Suprapubic skin (tissue), 4 donors: ENCODE results near the gene THRB. TPM values are rescaled to one million over a fixed set of nuclear protein-coding genes. Genes with fewer than 3 reads are reported as not detected.

Source experiments
- DNase-seq, 2 donors: peaks; one replicate each; pipeline ENCODE4 v3.0.0-alpha.2; 2019; ENCODE audit warnings: low spot score in 2 of 2
- H3K27ac ChIP-seq: fragments of 200-600 bp; sonication (generic); one replicate; pipeline ENCODE4 v1.5.1; 2019
- H3K27me3 ChIP-seq: fragments of 200-600 bp; sonication (generic); one replicate; pipeline ENCODE4 v1.5.1; 2019
- H3K36me3 ChIP-seq: fragments of 200-600 bp; sonication (generic); one replicate; pipeline ENCODE4 v1.5.1; 2019
- H3K4me1 ChIP-seq: fragments of 200-600 bp; sonication (generic); one replicate; pipeline ENCODE4 v1.5.1; 2019
- H3K4me3 ChIP-seq: fragments of 200-600 bp; sonication (generic); one replicate; pipeline ENCODE4 v1.5.1; 2019; ENCODE audit warnings: mild to moderate bottlenecking
- H3K9me3 ChIP-seq: fragments of 200-600 bp; sonication (generic); one replicate; pipeline ENCODE4 v1.5.1; 2019
- EP300 ChIP-seq: sonication (generic); formaldehyde crosslinking; IDR thresholded peaks from one replicate; pipeline ENCODE4 v1.6.1; 2017; ENCODE audit warnings: antibody characterized with exemption
- POLR2A ChIP-seq, 2 donors: fragments of 450-650 bp; IDR thresholded peaks; one replicate each; pipeline ENCODE4 v1.6.1; 2017; ENCODE audit warnings: antibody characterized with exemption in 2 of 2, mild to moderate bottlenecking in 2 of 2, moderate library complexity in 2 of 2
- POLR2AphosphoS5 ChIP-seq, 3 donors: sonication (generic); formaldehyde crosslinking; IDR thresholded peaks; one replicate each; pipeline ENCODE4 v1.6.1; 2017; ENCODE audit warnings: antibody characterized with exemption in 3 of 3
- WGBS: methylation state at CpG from one replicate; pipeline ENCODE4 v1.1.5; 2018; 5-methylcytosine and 5-hydroxymethylcytosine counted together
- total RNA-seq, 4 donors: library from RNA; depleted of rRNA; stranded (reverse); fragments of >200 nt; gene quantifications; one replicate each; pipeline ENCODE4 v1.1.0, GENCODE V29; 2016
- TF ChIP-seq, protein P1 (sequence below), 2 donors: fragments of 200-600 bp in 1 of 2; fragments of 450-650 bp in 1 of 2; sonication (generic) in 1 of 2; IDR thresholded peaks; one replicate each; pipeline ENCODE4 v1.5.1; 2016 to 2019; ENCODE audit warnings: antibody characterized with exemption in 2 of 2, mild to moderate bottlenecking in 1 of 2, moderate library complexity in 1 of 2

THRB gene
- total RNA-seq, 4 donors from 2014 or later: 16.6 to 32.9 (median 24.4) TPM

DNA sequence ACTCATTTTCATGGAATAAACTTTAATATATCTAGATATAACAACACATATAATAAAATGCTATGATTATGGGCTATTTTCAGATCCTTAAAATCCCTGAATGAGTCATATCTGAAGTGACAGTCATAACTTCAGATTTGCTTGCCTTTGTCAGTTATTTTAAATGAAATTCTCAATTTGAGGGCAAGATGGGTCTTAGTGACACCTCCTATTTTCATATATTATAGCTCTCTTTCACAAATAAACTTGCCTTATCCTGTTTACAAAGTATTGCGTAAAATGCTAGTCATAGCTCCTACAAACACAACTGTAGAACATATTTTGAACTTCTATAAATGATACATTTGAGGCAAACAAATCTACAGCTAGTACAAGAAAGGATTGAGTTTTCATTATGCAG is 6.2 kb upstream of the THRB start:
- H3K9me3 ChIP-seq: no peaks in the 10 kb centered on the region
- no peak overlapping the region for H3K4me3 ChIP-seq
- H3K27me3 ChIP-seq: no peaks in the 10 kb centered on the region
- TF ChIP-seq POLR2A (IDR thresholded peaks at IDR 0.05): no peak
- TF ChIP-seq, protein P1, sequence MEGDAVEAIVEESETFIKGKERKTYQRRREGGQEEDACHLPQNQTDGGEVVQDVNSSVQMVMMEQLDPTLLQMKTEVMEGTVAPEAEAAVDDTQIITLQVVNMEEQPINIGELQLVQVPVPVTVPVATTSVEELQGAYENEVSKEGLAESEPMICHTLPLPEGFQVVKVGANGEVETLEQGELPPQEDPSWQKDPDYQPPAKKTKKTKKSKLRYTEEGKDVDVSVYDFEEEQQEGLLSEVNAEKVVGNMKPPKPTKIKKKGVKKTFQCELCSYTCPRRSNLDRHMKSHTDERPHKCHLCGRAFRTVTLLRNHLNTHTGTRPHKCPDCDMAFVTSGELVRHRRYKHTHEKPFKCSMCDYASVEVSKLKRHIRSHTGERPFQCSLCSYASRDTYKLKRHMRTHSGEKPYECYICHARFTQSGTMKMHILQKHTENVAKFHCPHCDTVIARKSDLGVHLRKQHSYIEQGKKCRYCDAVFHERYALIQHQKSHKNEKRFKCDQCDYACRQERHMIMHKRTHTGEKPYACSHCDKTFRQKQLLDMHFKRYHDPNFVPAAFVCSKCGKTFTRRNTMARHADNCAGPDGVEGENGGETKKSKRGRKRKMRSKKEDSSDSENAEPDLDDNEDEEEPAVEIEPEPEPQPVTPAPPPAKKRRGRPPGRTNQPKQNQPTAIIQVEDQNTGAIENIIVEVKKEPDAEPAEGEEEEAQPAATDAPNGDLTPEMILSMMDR (IDR thresholded peaks at IDR 0.05): no peak
- TF ChIP-seq POLR2AphosphoS5 (IDR thresholded peaks at IDR 0.05): no peak
- no peak for TF ChIP-seq EP300
- H3K36me3 ChIP-seq: no peaks in the 10 kb centered on the region
- H3K4me1 ChIP-seq: peaks cover 8% of the 10 kb centered on the region
- H3K27ac ChIP-seq: no peak overlapping the region
- DNase-seq: no peak
- 95% methylated on average over 1 of the region's 1 CpG for WGBS

DNA sequence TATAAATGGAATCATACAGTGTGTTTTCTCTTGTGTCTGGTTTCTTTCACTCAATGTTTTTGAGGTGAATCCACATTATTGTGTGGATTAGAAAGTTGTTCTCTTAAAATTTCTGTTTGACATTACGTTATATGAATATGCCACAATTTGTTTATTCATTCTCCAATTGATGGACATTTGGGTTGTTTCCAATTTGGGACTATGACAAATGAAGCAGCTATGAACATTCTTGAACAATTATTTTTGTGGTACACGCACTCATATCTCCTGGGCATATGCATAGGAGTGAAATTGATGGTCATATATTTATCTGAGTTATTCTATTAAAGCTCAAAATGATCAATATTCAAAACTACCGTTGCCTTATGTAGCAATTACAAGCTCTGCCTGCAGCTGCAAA is 5.3 kb upstream of the THRB start:
- no peaks in the 10 kb centered on the region for H3K27me3 ChIP-seq
- TF ChIP-seq EP300 (no peak), POLR2AphosphoS5 (IDR thresholded peaks at IDR 0.05) (no peak), POLR2A (IDR thresholded peaks at IDR 0.05) (no peak)
- TF ChIP-seq, protein P1 (IDR thresholded peaks at IDR 0.05): no peak
- WGBS: 78% methylated on average over 3 of the region's 3 CpGs
- no peak overlapping the region for H3K27ac ChIP-seq
- no peaks in the 10 kb centered on the region for H3K9me3 ChIP-seq
- H3K4me3 ChIP-seq: no peak overlapping the region
- H3K4me1 ChIP-seq: peaks cover 11% of the 10 kb centered on the region
- H3K36me3 ChIP-seq: no peaks in the 10 kb centered on the region
- DNase-seq: no peak

DNA sequence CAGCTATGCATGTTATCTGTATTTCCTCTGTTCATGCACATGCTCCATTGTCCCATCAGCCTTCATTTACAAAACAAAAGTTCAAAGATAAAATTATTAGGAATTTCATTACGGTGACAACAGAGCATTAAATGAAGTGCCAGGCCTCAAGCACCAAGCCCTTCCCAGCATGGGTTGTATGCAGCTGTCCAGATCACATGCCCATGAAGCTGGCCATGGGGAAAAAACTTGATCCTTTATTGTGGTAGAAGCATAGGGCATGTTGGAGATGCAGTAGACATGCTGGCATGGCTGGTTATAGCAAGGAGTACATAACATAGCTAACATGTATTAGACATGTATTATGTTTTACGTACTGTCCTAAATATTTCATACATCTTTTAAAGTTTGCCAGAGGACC is 4.1 kb upstream of the THRB start:
- TF ChIP-seq POLR2AphosphoS5 (IDR thresholded peaks at IDR 0.05): no peak
- TF ChIP-seq EP300: no peak
- TF ChIP-seq, protein P1 (IDR thresholded peaks at IDR 0.05): no peak
- TF ChIP-seq POLR2A (IDR thresholded peaks at IDR 0.05): no peak
- Histone ChIP-seq H3K36me3 (no peaks in the 10 kb centered on the region), H3K4me1 (peaks cover 12% of the 10 kb centered on the region), H3K9me3 (no peaks in the 10 kb centered on the region), H3K4me3 (no peak overlapping the region), H3K27ac (no peak overlapping the region), H3K27me3 (no peaks in the 10 kb centered on the region)
- 93% methylated on average over 2 of the region's 2 CpGs for WGBS
- no peak for DNase-seq

DNA sequence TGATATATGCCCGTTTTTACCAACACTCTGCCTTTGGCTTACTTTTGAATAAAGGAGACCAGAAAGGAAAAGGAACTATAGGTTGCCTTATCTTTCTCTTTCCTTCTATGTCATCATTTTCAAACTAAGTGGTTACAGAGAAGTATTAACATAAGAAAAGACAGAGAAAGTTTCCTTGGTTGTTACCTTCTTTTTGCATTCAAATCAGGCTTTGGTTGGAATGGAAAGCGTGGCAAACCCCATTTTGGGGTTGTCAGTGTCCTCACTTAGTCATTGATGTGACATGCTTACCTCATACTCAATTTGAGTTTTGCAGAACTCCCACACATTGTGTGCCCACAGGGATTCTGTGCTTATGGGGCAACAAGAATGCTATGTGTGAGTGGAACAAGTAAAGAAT is 3.7 kb upstream of the THRB start:
- H3K27ac ChIP-seq: no peak overlapping the region
- H3K4me1 ChIP-seq: peaks cover 16% of the 10 kb centered on the region
- H3K36me3 ChIP-seq: no peaks in the 10 kb centered on the region
- 84% methylated on average over 2 of the region's 2 CpGs for WGBS
- no peaks in the 10 kb centered on the region for H3K9me3 ChIP-seq
- H3K27me3 ChIP-seq: no peaks in the 10 kb centered on the region
- TF ChIP-seq POLR2A (IDR thresholded peaks at IDR 0.05) (no peak), EP300 (no peak), POLR2AphosphoS5 (IDR thresholded peaks at IDR 0.05) (no peak)
- TF ChIP-seq, protein P1 (IDR thresholded peaks at IDR 0.05): no peak
- no peak for DNase-seq
- no peak overlapping the region for H3K4me3 ChIP-seq

DNA sequence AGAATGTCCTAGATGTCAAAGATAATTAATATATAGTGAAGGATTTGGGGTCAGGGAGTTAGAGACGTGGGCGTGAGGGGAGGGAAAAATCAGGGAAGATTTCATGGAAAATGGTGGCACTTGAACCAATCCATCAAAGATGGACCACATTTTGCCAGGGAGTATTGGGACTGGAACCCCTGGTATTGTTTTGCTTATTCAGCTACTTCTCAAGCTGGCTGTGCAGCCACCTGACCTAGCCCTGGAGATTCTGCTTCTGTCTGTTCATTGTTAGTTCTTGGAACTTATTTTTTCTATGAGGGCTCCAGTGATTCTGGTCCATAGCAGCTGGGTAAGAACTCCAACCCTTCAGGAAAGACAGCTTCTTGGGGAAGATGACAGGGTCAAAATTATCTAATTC is 3.3 kb upstream of the THRB start:
- no peak for TF ChIP-seq POLR2A (IDR thresholded peaks at IDR 0.05)
- TF ChIP-seq POLR2AphosphoS5 (IDR thresholded peaks at IDR 0.05): no peak
- TF ChIP-seq EP300: no peak
- TF ChIP-seq, protein P1 (IDR thresholded peaks at IDR 0.05): no peak
- no peaks in the 10 kb centered on the region for H3K27me3 ChIP-seq
- no peak overlapping the region for H3K27ac ChIP-seq
- DNase-seq: no peak
- H3K4me1 ChIP-seq: peaks cover 20% of the 10 kb centered on the region
- H3K4me3 ChIP-seq: no peak overlapping the region
- no peaks in the 10 kb centered on the region for H3K36me3 ChIP-seq
- 96% methylated on average over 2 of the region's 2 CpGs for WGBS
- no peaks in the 10 kb centered on the region for H3K9me3 ChIP-seq
